Calu3 (cell line): ENCODE measurements around the gene EXD3. TPM values are rescaled to one million over a fixed set of nuclear protein-coding genes. Genes with fewer than 3 reads are reported as not detected.

Experiments
- BruUV-seq: library from RNA; stranded (reverse); fragments of 400-500 nt; replicated peaks from 2 replicates; lab custom pipeline; 2021; lab: Mats Ljungman, UMichigan
- CTCF ChIA-PET: fragments of 300-600 bp; sonication (Branson Sonifier 250); formaldehyde crosslinking; loops from one replicate; lab custom pipeline; 2022; ENCODE audit warnings: antibody characterized with exemption; lab: Charles Lee
- DNase-seq: peaks from one replicate; pipeline ENCODE4 v3.0.0; 2022
- H3K27ac Mint-ChIP-seq: one replicate; pipeline ENCODE4 v1.8.0; 2022; ENCODE audit warnings: mixed read lengths; ENCODE audit not compliant: unreplicated experiment
- H3K27me3 Mint-ChIP-seq: one replicate; pipeline ENCODE4 v1.8.0; 2022; ENCODE audit warnings: mixed read lengths; ENCODE audit not compliant: unreplicated experiment
- H3K36me3 Mint-ChIP-seq: one replicate; pipeline ENCODE4 v1.8.0; 2022; ENCODE audit warnings: mild to moderate bottlenecking, moderate library complexity, mixed read lengths; ENCODE audit not compliant: insufficient read depth, unreplicated experiment
- H3K4me1 Mint-ChIP-seq: one replicate; pipeline ENCODE4 v1.8.0; 2022; ENCODE audit warnings: mild to moderate bottlenecking, low read depth, mixed read lengths; ENCODE audit not compliant: unreplicated experiment
- H3K4me3 Mint-ChIP-seq: one replicate; pipeline ENCODE4 v1.8.0; 2022; ENCODE audit warnings: mild to moderate bottlenecking, low read depth, moderate library complexity, mixed read lengths; ENCODE audit not compliant: unreplicated experiment
- H3K9me3 Mint-ChIP-seq: one replicate; pipeline ENCODE4 v1.8.0; 2022; ENCODE audit warnings: low read depth, mixed read lengths; ENCODE audit not compliant: unreplicated experiment
- intact Hi-C: fragments of 100-400 bp; cut with micrococcal nuclease; formaldehyde crosslinking; loops from one replicate; pipeline ENCODE4 v1.10.0; 2022; ENCODE audit not compliant: unreplicated experiment
- total RNA-seq: library from RNA; stranded (reverse); gene quantifications from 2 replicates; pipeline ENCODE4 v1.2.3, GENCODE V29; 2022
- TF ChIP-seq, protein P1 (sequence below): fragments of 200-600 bp; IDR thresholded peaks from one replicate; pipeline ENCODE4 v1.8.0; 2022; ENCODE audit warnings: antibody characterized with exemption; ENCODE audit not compliant: unreplicated experiment

EXD3 gene
- total RNA-seq, 1 experiment from 2014 or later = 13.2 TPM

- H3K27me3 Mint-ChIP-seq = no peaks in the 10 kb centered on the region
- no peak for DNase-seq
- H3K4me3 Mint-ChIP-seq = no peak overlapping the region
- TF ChIP-seq, protein P1, sequence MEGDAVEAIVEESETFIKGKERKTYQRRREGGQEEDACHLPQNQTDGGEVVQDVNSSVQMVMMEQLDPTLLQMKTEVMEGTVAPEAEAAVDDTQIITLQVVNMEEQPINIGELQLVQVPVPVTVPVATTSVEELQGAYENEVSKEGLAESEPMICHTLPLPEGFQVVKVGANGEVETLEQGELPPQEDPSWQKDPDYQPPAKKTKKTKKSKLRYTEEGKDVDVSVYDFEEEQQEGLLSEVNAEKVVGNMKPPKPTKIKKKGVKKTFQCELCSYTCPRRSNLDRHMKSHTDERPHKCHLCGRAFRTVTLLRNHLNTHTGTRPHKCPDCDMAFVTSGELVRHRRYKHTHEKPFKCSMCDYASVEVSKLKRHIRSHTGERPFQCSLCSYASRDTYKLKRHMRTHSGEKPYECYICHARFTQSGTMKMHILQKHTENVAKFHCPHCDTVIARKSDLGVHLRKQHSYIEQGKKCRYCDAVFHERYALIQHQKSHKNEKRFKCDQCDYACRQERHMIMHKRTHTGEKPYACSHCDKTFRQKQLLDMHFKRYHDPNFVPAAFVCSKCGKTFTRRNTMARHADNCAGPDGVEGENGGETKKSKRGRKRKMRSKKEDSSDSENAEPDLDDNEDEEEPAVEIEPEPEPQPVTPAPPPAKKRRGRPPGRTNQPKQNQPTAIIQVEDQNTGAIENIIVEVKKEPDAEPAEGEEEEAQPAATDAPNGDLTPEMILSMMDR = no peak
- no peaks in the 10 kb centered on the region for H3K9me3 Mint-ChIP-seq
- H3K4me1 Mint-ChIP-seq = peaks cover 19% of the 10 kb centered on the region
- H3K27ac Mint-ChIP-seq = no peak overlapping the region
- CTCF ChIA-PET = no interaction called here
- intact Hi-C loops = no loop called here
- BruUV-seq = no TSS peak
- H3K36me3 Mint-ChIP-seq = peaks cover 58% of the 10 kb centered on the region
Observed at GRCh38 chr9:137270929-137271695, 151.8 kb downstream of the EXD3 start.

DNA sequence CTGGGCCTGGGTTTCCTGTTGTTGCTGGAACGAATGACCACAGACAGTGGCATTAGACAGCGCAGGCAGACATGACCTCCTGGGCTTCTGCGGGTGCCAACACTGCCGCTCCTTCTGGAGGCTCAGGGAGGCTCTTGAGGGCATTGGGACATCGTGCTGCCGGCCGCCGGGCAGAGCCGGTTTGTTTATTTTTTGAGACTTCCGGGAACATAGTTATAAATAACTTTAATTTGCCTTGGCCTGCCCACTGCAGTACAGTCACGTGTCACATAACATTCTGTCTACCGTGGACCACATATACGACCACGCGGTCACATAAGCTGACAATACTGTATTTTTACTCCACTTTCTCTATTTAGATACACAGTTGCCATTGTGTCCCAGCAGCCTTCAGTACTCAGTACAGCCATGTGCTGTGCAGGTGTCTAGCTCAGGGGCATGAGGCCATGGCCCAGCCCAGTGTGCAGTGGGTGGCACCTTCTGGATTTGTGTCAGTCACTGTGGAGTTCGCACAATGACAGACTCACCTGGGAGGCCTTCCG lies 153.7 kb downstream of the EXD3 start:
- TF ChIP-seq, protein P1 = no peak
- Mint-ChIP-seq H3K9me3 (no peaks in the 10 kb centered on the region), H3K36me3 (peaks cover 43% of the 10 kb centered on the region), H3K27me3 (no peaks in the 10 kb centered on the region), H3K4me1 (peaks cover 10% of the 10 kb centered on the region), H3K4me3 (no peak overlapping the region), H3K27ac (no peak overlapping the region)
- intact Hi-C loops = no loop called here
- no TSS peak for BruUV-seq
- CTCF ChIA-PET = no interaction called here
- DNase-seq = no peak

- Mint-ChIP-seq H3K9me3 (no peaks in the 10 kb centered on the region), H3K27ac (no peak overlapping the region), H3K27me3 (no peaks in the 10 kb centered on the region), H3K36me3 (peaks cover 44% of the 10 kb centered on the region), H3K4me1 (peaks cover 10% of the 10 kb centered on the region), H3K4me3 (no peak overlapping the region)
- CTCF ChIA-PET = no interaction called here
- TF ChIP-seq, protein P1 = no peak
- intact Hi-C loops = no loop called here
- no peak for DNase-seq
- BruUV-seq = no TSS peak
Observed at GRCh38 chr9:137268538-137269201, 154.3 kb downstream of the EXD3 start.

DNA sequence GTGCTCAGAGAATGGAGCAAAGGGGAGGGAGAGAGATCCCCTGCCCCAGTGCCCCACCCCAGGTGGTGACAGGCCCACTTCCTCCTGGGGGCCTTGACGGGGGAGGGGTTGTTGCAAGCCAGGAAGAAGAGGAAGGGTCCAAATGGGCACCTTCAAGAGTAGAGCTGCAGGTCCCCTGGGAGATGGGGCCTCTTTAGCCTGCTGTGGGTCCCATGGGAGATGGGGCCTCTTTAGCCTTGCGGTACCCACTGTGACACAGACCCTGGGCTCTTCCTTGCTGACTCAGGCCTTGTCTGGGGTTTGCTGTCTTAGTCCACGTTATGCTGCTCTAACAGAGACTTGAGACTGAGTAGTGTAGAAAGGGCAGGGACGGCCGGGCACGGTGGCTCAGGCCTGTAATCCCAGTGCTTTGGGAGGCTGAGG lies 155.0 kb downstream of the EXD3 start:
- no TSS peak for BruUV-seq
- Mint-ChIP-seq H3K4me3 (no peak overlapping the region), H3K27me3 (no peaks in the 10 kb centered on the region), H3K4me1 (peaks cover 10% of the 10 kb centered on the region), H3K36me3 (peaks cover 41% of the 10 kb centered on the region), H3K9me3 (no peaks in the 10 kb centered on the region), H3K27ac (no peak overlapping the region)
- no peak for DNase-seq
- TF ChIP-seq, protein P1 = no peak
- CTCF ChIA-PET = no interaction called here
- intact Hi-C loops = no loop called here
